K562 (cell line): ENCODE data around the gene CCNL1. TPM values are rescaled to one million over a fixed set of nuclear protein-coding genes. Genes with fewer than 3 reads are reported as not detected.

Experiments used
- ATAC-seq: fragments of 200-7000 bp; cut with Tn5 transposase; 3 replicates; pipeline ENCODE4 v1.9.1; 2020; ENCODE audit warnings: moderate library complexity
- BruUV-seq: library from RNA; stranded (reverse); fragments of 400-500 nt; replicated peaks from 2 replicates; lab custom pipeline; 2021; lab: Mats Ljungman, UMichigan
- CTCF ChIA-PET: fragments of 300-600 bp; formaldehyde crosslinking; extraction: SDS; loops from one replicate; lab custom pipeline; 2021; ENCODE audit warnings: low intra/inter-chr PET ratio; lab: Yijun Ruan, JAX
- POLR2A ChIA-PET: fragments of 300-600, 350-650 bp; sonication (Branson Sonifier 250); formaldehyde crosslinking; extraction: SDS; loops from one replicate; lab custom pipeline; 2021; ENCODE audit warnings: antibody characterized with exemption, inconsistent platforms; lab: Yijun Ruan, JAX
- DNase-seq, 4 experiments: peaks; one replicate each; pipeline versions ENCODE4 v3.0.0 to v3.0.0-alpha.2; 2011 to 2018; ENCODE audit warnings: low spot score in 3 of 4, mixed read lengths in 3 of 4; ENCODE audit errors: extremely low read depth in 1 of 4
- FAIRE-seq: peaks from 2 replicates; lab custom pipeline; 2011; peaks lifted over from hg19 to GRCh38; lab: Jason Lieb, UNC
- H2AFZ ChIP-seq: 2 replicates; pipeline ENCODE4 v1.6.0; 2011; ENCODE audit warnings: low read depth, low read length, control low read depth, inconsistent platforms
- H3K27ac ChIP-seq: fragments of 200-600 bp; 3 replicates; pipeline ENCODE4 v1.8.0; 2011; ENCODE audit warnings: low read depth, mild to moderate bottlenecking, control low read depth, inconsistent platforms, low read length, moderate library complexity, mixed read lengths; ENCODE audit errors: extremely low read depth
- H3K27me3 ChIP-seq, 2 experiments: fragments of 300-600 bp in 1 of 2; 2 replicates in 1 of 2; 3 replicates in 1 of 2; pipeline versions ENCODE4 v1.6.0 to v1.8.0; 2011; ENCODE audit warnings: inconsistent platforms in 2 of 2, low read length in 2 of 2, mild to moderate bottlenecking in 1 of 2, mixed read lengths in 1 of 2, moderate library complexity in 1 of 2; ENCODE audit not compliant: control insufficient read depth in 2 of 2, insufficient read depth in 2 of 2
- H3K36me3 ChIP-seq: fragments of 300-600 bp; 3 replicates; pipeline ENCODE4 v1.8.0; 2011; ENCODE audit warnings: mild to moderate bottlenecking, low read length, inconsistent platforms; ENCODE audit not compliant: control insufficient read depth, insufficient read depth
- H3K4me1 ChIP-seq, 2 experiments: fragments of 200-600 bp in 1 of 2; replicated peaks in 1 of 2; 2 replicates in 1 of 2; 3 replicates in 1 of 2; pipeline versions ENCODE4 v1.5.1 to v1.8.0; 2011; ENCODE audit warnings: inconsistent platforms in 2 of 2, low read length in 2 of 2, mild to moderate bottlenecking in 1 of 2, mixed read lengths in 1 of 2, moderate library complexity in 1 of 2; ENCODE audit not compliant: control insufficient read depth in 2 of 2, insufficient read depth in 2 of 2
- H3K4me2 ChIP-seq: 2 replicates; pipeline ENCODE4 v1.6.1; 2011; ENCODE audit warnings: low read length, control low read depth, inconsistent platforms, mixed read lengths; ENCODE audit not compliant: insufficient read depth
- H3K4me3 ChIP-seq: fragments of 200-600 bp; sonication (generic), shearing (Covaris generic); 2 replicates; pipeline ENCODE4 v1.5.1; 2016; ENCODE audit warnings: control low read depth, inconsistent platforms
- H3K79me2 ChIP-seq: fragments of 200-600 bp; 3 replicates; pipeline ENCODE4 v1.8.0; 2011; ENCODE audit warnings: low read length, inconsistent platforms; ENCODE audit not compliant: control insufficient read depth, insufficient read depth
- H3K9ac ChIP-seq, 2 experiments: 2 replicates each; pipeline versions ENCODE4 v1.6.0 to v1.6.1; 2011; ENCODE audit warnings: low read depth in 2 of 2, low read length in 2 of 2, control low read depth in 1 of 2, inconsistent platforms in 1 of 2, mild to moderate bottlenecking in 1 of 2, mixed read lengths in 1 of 2; ENCODE audit not compliant: insufficient read depth in 1 of 2
- H3K9me1 ChIP-seq: one replicate; pipeline ENCODE4 v1.6.0; 2011; ENCODE audit warnings: inconsistent platforms, mild to moderate bottlenecking, low read length, moderate library complexity; ENCODE audit not compliant: control insufficient read depth, insufficient read depth
- H3K9me3 ChIP-seq: replicated peaks from 2 replicates; pipeline ENCODE4 v1.5.1; 2011; ENCODE audit warnings: low read depth, low read length, inconsistent platforms; ENCODE audit not compliant: control insufficient read depth, insufficient read depth
- H4K20me1 ChIP-seq: replicated peaks from 2 replicates; pipeline ENCODE4 v1.6.1; 2011; ENCODE audit warnings: low read length, inconsistent platforms, mixed read lengths; ENCODE audit not compliant: control insufficient read depth, insufficient read depth
- ATF1 ChIP-seq, 2 experiments: fragments of 450-650 bp in 1 of 2; IDR thresholded peaks; 2 replicates each; pipeline ENCODE4 v1.6.1; 2016; ENCODE audit warnings: missing compliant biosample characterization in 1 of 2, missing genetic modification characterization in 1 of 2
- BRD4 ChIP-seq: fragments of 200-600 bp; sonication (generic); IDR thresholded peaks from 2 replicates; pipeline ENCODE4 v1.6.1; 2017; ENCODE audit warnings: inconsistent platforms
- DNMT1 ChIP-seq: fragments of 450-650 bp; IDR thresholded peaks from 2 replicates; pipeline ENCODE4 v1.6.1; 2016; ENCODE audit warnings: antibody characterized with exemption, mild to moderate bottlenecking
- FOSL1 ChIP-seq: fragments of 200-800 bp; sonication (Bioruptor generic); conservative IDR thresholded peaks from 2 replicates; pipeline ENCODE4 v1.6.1; 2016; ENCODE audit warnings: missing genetic modification characterization, missing compliant biosample characterization
- HSF4 ChIP-seq: fragments of 250-450 bp; sonication (Bioruptor Pico); IDR thresholded peaks from 2 replicates; pipeline ENCODE4 v2.1.2; 2022; ENCODE audit warnings: mild to moderate bottlenecking, moderate library complexity, borderline replicate concordance
- SRSF9 ChIP-seq: fragments of 200-400 bp; formaldehyde crosslinking; IDR thresholded peaks from 2 replicates; pipeline ENCODE4 v1.6.1; 2017; ENCODE audit warnings: low read depth, low read length, borderline replicate concordance
- TRIM24 ChIP-seq, 2 experiments: fragments of 450-650 bp; IDR thresholded peaks; 2 replicates each; pipeline ENCODE4 v1.6.1; 2016
- ZBTB17 ChIP-seq: fragments of 450-650 bp; formaldehyde crosslinking; IDR thresholded peaks from 2 replicates; pipeline ENCODE4 v1.4.0; 2020; ENCODE audit warnings: mild to moderate bottlenecking
- ZNF76 ChIP-seq: fragments of 250-450 bp; sonication (Bioruptor Pico); IDR thresholded peaks from 2 replicates; pipeline ENCODE4 v1.4.0; 2020; ENCODE audit warnings: mild to moderate bottlenecking, moderate library complexity, borderline replicate concordance
- WGBS: fragments of 100-300 bp; shearing (Covaris generic); methylation state at CpG from one replicate; pipeline ENCODE4 v1.1.6; 2016; ENCODE audit warnings: low coverage, mixed read lengths; ENCODE audit not compliant: insufficient coverage; ENCODE audit errors: missing lambda C conversion rate; 5-methylcytosine and 5-hydroxymethylcytosine counted together
- in situ Hi-C: fragments of 300-500 bp; cut with MboI; formaldehyde crosslinking; loops from 4 replicates; pipeline ENCODE4 v1.15.0; 2018; ENCODE audit warnings: inconsistent platforms, mixed read lengths
- intact Hi-C: fragments of 100-400 bp; cut with micrococcal nuclease; formaldehyde crosslinking; loops from 2 replicates; pipeline ENCODE4 v1.14.2; 2022
- polyA plus RNA-seq, 8 experiments: library from polyadenylated mRNA; depleted of rRNA in 4 of 8; stranded (reverse) in 5 of 8; unstranded in 3 of 8; fragments of >200 nt; fragmentation: Nextera tagmentation in 2 of 8; fragmentation: Illumina TruSeq in 1 of 8; extraction: Ambion mirVana in 2 of 8; extraction: Trizol in 1 of 8; gene quantifications; 2 replicates each; pipeline versions ENCODE4 v1.2.1 to v1.2.3, GENCODE V29; 2011 to 2014; ENCODE audit warnings: inconsistent platforms in 1 of 8, missing spikeins in 1 of 8
- total RNA-seq, 7 experiments: library from RNA; depleted of rRNA in 6 of 7; stranded (reverse); fragments of >200 nt in 6 of 7; fragmentation: Illumina TruSeq in 2 of 7; extraction: Trizol in 2 of 7; gene quantifications; 2 replicates each; pipeline versions ENCODE4 v1.2.1 to v1.2.3, GENCODE V29; 2011 to 2021; ENCODE audit warnings: low replicate concordance in 1 of 7

Gene CCNL1
- total and polyA plus RNA-seq, 9 of the 15 experiments (the other 6 are each of a cell fraction or from before 2014, with no cell fraction given), result 16.1 to 186 (median 132) TPM

DNA sequence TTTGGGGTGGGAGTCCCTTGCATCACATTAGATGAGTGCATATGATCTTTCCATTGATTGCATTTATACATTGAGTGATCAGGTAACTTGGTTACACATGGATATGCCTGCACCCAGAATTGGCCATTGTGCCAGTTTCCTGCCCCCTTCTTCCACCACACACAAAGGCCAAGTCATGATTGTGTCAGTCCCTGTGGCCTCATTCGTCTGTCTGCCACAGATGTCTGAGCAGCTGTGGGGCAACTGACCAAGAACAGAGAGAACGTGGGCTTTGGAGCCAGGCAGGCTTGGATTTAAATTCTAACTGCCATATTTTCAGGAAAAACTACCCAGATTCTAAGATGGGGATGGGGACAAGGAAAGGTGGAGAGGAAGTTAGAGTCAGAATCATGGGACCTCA is 27.0 kb downstream of the CCNL1 start:
- FAIRE-seq, result no peak
- BruUV-seq, result no TSS peak
- no peaks in the 10 kb centered on the region for H3K27me3 ChIP-seq
- no peak overlapping the region for H2AFZ ChIP-seq
- no peaks in the 10 kb centered on the region for H3K9me1 ChIP-seq
- POLR2A ChIA-PET, result interaction anchor here (1.0 kb wide), 1 partner anchor 8 kb away, joined by 3 read pairs; no protein-coding TSS in a partner anchor
- DNase-seq, result no peak
- no peak overlapping the region for H3K9ac ChIP-seq
- H3K27ac ChIP-seq, result no peak overlapping the region
- intact Hi-C loops, result loop anchor here (10.0 kb wide), 3 partner anchors 148 to 218 kb away; no protein-coding TSS in a partner anchor
- H3K4me3 ChIP-seq, result no peak overlapping the region
- no peaks in the 10 kb centered on the region for H4K20me1 ChIP-seq
- ATAC-seq, result no peak
- WGBS, result 49% methylated on average over 2 of the region's 2 CpGs
- no peak for TF ChIP-seq SRSF9
- no peak for TF ChIP-seq DNMT1
- TF ChIP-seq BRD4, result no peak
- TF ChIP-seq TRIM24 (IDR thresholded peaks at IDR 0.05), result no peak
- TF ChIP-seq HSF4 (CRISPR knock-in tag), result no peak
- no peak for TF ChIP-seq ZNF76 (CRISPR knock-in tag)
- no peak for TF ChIP-seq ATF1 (CRISPR knock-in tag; IDR thresholded peaks at IDR 0.05)
- no peak for TF ChIP-seq ATF1 (tag; IDR thresholded peaks at IDR 0.05)
- TF ChIP-seq FOSL1, result no peak
- TF ChIP-seq ZBTB17 (CRISPR knock-in tag), result no peak
- no peaks in the 10 kb centered on the region for H3K79me2 ChIP-seq
- no peaks in the 10 kb centered on the region for H3K36me3 ChIP-seq
- peaks cover 33 to 51% of the 10 kb centered on the region in 2 experiments for H3K4me1 ChIP-seq
- no peaks in the 10 kb centered on the region for H3K9me3 ChIP-seq
- no peak overlapping the region for H3K4me2 ChIP-seq
- in situ Hi-C loops, result loop anchor here (10.0 to 25.0 kb wide), 2 partner anchors 448 to 596 kb away; no protein-coding TSS in a partner anchor
- CTCF ChIA-PET, result no interaction called here
